K562 (cell line): ENCODE results near the gene LRRFIP2. TPM values are rescaled to one million over a fixed set of nuclear protein-coding genes. Genes with fewer than 3 reads are reported as not detected.
A peak's percentile ranks its signal among the peaks of the same experiment; 100 is the strongest.

ENCODE experiments used
- CHD2 ChIP-seq: IDR thresholded peaks from 2 replicates; pipeline ENCODE4 v1.6.1; 2011; ENCODE audit warnings: low read depth, low read length
- HNRNPUL1 ChIP-seq: fragments of 200-400 bp; formaldehyde crosslinking; IDR thresholded peaks from 2 replicates; pipeline ENCODE4 v1.6.1; 2017; ENCODE audit warnings: low read length
- JUNB ChIP-seq: fragments of 450-650 bp; formaldehyde crosslinking; conservative IDR thresholded peaks from 2 replicates; pipeline ENCODE4 v1.4.0; 2020; ENCODE audit warnings: mild to moderate bottlenecking
- KLF6 ChIP-seq: fragments of 250-450 bp; sonication (Bioruptor Pico); IDR thresholded peaks from 2 replicates; pipeline ENCODE4 v1.4.0; 2020; ENCODE audit warnings: mild to moderate bottlenecking, moderate library complexity, borderline replicate concordance
- MEIS2 ChIP-seq: fragments of 450-650 bp; IDR thresholded peaks from 2 replicates; pipeline ENCODE4 v1.6.1; 2014; ENCODE audit warnings: mild to moderate bottlenecking; ENCODE audit not compliant: partially characterized antibody
- POLR2H ChIP-seq: IDR thresholded peaks from 2 replicates; pipeline ENCODE4 v1.6.1; 2016; ENCODE audit warnings: missing genetic modification characterization, low read depth, mild to moderate bottlenecking, control low read depth, missing compliant biosample characterization, moderate library complexity
- SP2 ChIP-seq: IDR thresholded peaks from 2 replicates; pipeline ENCODE4 v1.6.1; 2011; ENCODE audit warnings: mild to moderate bottlenecking, low read depth, low read length, moderate library complexity; ENCODE audit not compliant: poor library complexity, severe bottlenecking; ENCODE audit errors: extremely low read depth
- YY1 ChIP-seq, 3 experiments: IDR thresholded peaks; 2 replicates each; pipeline ENCODE4 v1.6.1; 2011; ENCODE audit warnings: low read length in 2 of 3, mild to moderate bottlenecking in 2 of 3, moderate library complexity in 2 of 3, borderline replicate concordance in 1 of 3, control low read depth in 1 of 3, low read depth in 1 of 3; ENCODE audit not compliant: insufficient read depth in 3 of 3, insufficient replicate concordance in 2 of 3, control insufficient read depth in 1 of 3, insufficient read length in 1 of 3; ENCODE audit errors: extremely low read depth in 1 of 3
- ZNF668 ChIP-seq: fragments of 250-450 bp; sonication (Bioruptor Pico); IDR thresholded peaks from 2 replicates; pipeline ENCODE4 v1.8.0; 2022; ENCODE audit warnings: mild to moderate bottlenecking, inconsistent platforms
- polyA plus RNA-seq, 8 experiments: library from polyadenylated mRNA; depleted of rRNA in 4 of 8; stranded (reverse) in 5 of 8; unstranded in 3 of 8; fragments of >200 nt; fragmentation: Nextera tagmentation in 2 of 8; fragmentation: Illumina TruSeq in 1 of 8; extraction: Ambion mirVana in 2 of 8; extraction: Trizol in 1 of 8; gene quantifications; 2 replicates each; pipeline versions ENCODE4 v1.2.1 to v1.2.3, GENCODE V29; 2011 to 2014; ENCODE audit warnings: inconsistent platforms in 1 of 8, missing spikeins in 1 of 8
- total RNA-seq, 7 experiments: library from RNA; depleted of rRNA in 6 of 7; stranded (reverse); fragments of >200 nt in 6 of 7; fragmentation: Illumina TruSeq in 2 of 7; extraction: Trizol in 2 of 7; gene quantifications; 2 replicates each; pipeline versions ENCODE4 v1.2.1 to v1.2.3, GENCODE V29; 2011 to 2021; ENCODE audit warnings: low replicate concordance in 1 of 7
- TF ChIP-seq, protein P1 (sequence below): sonication (generic); formaldehyde crosslinking; IDR thresholded peaks from 2 replicates; pipeline ENCODE4 v1.8.0; 2022; ENCODE audit warnings: mild to moderate bottlenecking, missing genetic modification reagents
- TF ChIP-seq, protein P2 (sequence below): fragments of 250-450 bp; sonication (Bioruptor Pico); IDR thresholded peaks from 2 replicates; pipeline ENCODE4 v1.4.0; 2020
- TF ChIP-seq, protein P3 (sequence below), 2 experiments: IDR thresholded peaks in 1 of 2; conservative IDR thresholded peaks in 1 of 2; 2 replicates each; pipeline ENCODE4 v1.6.1; 2016; ENCODE audit warnings: low read depth in 2 of 2, mild to moderate bottlenecking in 1 of 2, missing compliant biosample characterization in 1 of 2, missing genetic modification characterization in 1 of 2, moderate library complexity in 1 of 2
- TF ChIP-seq, protein P4 (sequence below): fragments of 250-450 bp; sonication (Bioruptor Pico); IDR thresholded peaks from 2 replicates; pipeline ENCODE4 v1.4.0; 2020; ENCODE audit warnings: borderline replicate concordance
- TF ChIP-seq, protein P5 (sequence below): fragments of 450-650 bp; formaldehyde crosslinking; IDR thresholded peaks from 2 replicates; pipeline ENCODE4 v1.4.0; 2020; ENCODE audit warnings: mild to moderate bottlenecking, moderate library complexity

The LRRFIP2 gene
- total and polyA plus RNA-seq, 9 of the 15 experiments (the other 6 are each of a cell fraction or from before 2014, with no cell fraction given): 9.9 to 53.9 (median 42.7) TPM

DNA sequence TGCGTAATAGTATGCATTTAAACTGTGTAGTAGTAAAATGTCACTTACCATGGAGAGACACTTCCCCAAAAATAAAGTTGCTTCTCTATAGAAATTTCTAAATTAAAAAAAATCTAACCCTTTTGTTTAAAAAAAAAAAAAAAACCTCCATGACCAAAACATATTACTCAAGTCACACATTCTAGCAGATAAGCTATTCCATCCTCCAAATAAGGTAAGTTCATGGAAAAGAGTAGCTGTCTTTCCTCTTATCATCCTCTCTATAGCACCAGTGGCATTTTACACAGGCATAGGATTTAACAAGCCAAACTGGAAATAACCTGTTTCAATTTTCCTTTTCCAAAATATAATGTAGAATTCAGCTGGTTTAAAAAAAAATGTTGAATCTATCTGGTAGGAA lies 57.4 kb downstream of the LRRFIP2 start (continued):
- TF ChIP-seq SP2: no peak
- TF ChIP-seq, protein P1, sequence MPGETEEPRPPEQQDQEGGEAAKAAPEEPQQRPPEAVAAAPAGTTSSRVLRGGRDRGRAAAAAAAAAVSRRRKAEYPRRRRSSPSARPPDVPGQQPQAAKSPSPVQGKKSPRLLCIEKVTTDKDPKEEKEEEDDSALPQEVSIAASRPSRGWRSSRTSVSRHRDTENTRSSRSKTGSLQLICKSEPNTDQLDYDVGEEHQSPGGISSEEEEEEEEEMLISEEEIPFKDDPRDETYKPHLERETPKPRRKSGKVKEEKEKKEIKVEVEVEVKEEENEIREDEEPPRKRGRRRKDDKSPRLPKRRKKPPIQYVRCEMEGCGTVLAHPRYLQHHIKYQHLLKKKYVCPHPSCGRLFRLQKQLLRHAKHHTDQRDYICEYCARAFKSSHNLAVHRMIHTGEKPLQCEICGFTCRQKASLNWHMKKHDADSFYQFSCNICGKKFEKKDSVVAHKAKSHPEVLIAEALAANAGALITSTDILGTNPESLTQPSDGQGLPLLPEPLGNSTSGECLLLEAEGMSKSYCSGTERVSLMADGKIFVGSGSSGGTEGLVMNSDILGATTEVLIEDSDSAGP (CRISPR knock-in tag): no peak
- 0 out of 2 replicates have a peak, but pooled peaks have one; percentile 24 for TF ChIP-seq POLR2H (tag)
- no peak for TF ChIP-seq YY1 (IDR thresholded peaks at IDR 0.05; ENCODE audit: borderline replicate concordance in 1 of 3, control insufficient read depth in 1 of 3, extremely low read depth in 1 of 3, insufficient read depth in 3 of 3, insufficient read length in 1 of 3, insufficient replicate concordance in 2 of 3, low read depth in 1 of 3, low read length in 2 of 3)
- TF ChIP-seq, protein P2, sequence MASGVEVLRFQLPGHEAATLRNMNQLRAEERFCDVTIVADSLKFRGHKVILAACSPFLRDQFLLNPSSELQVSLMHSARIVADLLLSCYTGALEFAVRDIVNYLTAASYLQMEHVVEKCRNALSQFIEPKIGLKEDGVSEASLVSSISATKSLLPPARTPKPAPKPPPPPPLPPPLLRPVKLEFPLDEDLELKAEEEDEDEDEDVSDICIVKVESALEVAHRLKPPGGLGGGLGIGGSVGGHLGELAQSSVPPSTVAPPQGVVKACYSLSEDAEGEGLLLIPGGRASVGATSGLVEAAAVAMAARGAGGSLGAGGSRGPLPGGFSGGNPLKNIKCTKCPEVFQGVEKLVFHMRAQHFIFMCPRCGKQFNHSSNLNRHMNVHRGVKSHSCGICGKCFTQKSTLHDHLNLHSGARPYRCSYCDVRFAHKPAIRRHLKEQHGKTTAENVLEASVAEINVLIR (CRISPR knock-in tag): no peak
- TF ChIP-seq, protein P3, sequence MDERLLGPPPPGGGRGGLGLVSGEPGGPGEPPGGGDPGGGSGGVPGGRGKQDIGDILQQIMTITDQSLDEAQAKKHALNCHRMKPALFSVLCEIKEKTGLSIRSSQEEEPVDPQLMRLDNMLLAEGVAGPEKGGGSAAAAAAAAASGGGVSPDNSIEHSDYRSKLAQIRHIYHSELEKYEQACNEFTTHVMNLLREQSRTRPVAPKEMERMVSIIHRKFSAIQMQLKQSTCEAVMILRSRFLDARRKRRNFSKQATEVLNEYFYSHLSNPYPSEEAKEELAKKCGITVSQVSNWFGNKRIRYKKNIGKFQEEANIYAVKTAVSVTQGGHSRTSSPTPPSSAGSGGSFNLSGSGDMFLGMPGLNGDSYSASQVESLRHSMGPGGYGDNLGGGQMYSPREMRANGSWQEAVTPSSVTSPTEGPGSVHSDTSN (CRISPR knock-in tag; IDR thresholded peaks at IDR 0.05; ENCODE audit: low read depth): no peak
- TF ChIP-seq, protein P3 (tag; conservative IDR thresholded peaks at IDR 0.05; ENCODE audit: low read depth): peak; percentile 45; the same call in 1 of the 2 replicates
- no peak for TF ChIP-seq HNRNPUL1
- TF ChIP-seq MEIS2: peak; percentile 11
- TF ChIP-seq KLF6: no peak
- no peak for TF ChIP-seq ZNF668
- no peak for TF ChIP-seq CHD2
- no peak for TF ChIP-seq JUNB (CRISPR knock-in tag)
- TF ChIP-seq, protein P4, sequence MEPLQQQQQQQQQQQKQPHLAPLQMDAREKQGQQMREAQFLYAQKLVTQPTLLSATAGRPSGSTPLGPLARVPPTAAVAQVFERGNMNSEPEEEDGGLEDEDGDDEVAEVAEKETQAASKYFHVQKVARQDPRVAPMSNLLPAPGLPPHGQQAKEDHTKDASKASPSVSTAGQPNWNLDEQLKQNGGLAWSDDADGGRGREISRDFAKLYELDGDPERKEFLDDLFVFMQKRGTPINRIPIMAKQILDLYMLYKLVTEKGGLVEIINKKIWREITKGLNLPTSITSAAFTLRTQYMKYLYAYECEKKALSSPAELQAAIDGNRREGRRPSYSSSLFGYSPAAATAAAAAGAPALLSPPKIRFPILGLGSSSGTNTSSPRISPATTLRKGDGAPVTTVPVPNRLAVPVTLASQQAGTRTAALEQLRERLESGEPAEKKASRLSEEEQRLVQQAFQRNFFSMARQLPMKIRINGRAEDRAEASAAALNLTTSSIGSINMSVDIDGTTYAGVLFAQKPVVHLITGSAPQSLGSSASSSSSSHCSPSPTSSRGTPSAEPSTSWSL (CRISPR knock-in tag): no peak
- TF ChIP-seq, protein P5, sequence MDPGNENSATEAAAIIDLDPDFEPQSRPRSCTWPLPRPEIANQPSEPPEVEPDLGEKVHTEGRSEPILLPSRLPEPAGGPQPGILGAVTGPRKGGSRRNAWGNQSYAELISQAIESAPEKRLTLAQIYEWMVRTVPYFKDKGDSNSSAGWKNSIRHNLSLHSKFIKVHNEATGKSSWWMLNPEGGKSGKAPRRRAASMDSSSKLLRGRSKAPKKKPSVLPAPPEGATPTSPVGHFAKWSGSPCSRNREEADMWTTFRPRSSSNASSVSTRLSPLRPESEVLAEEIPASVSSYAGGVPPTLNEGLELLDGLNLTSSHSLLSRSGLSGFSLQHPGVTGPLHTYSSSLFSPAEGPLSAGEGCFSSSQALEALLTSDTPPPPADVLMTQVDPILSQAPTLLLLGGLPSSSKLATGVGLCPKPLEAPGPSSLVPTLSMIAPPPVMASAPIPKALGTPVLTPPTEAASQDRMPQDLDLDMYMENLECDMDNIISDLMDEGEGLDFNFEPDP (CRISPR knock-in tag): no peak
